HepG2 (cell line): ENCODE measurements around the gene WDR82. TPM values are rescaled to one million over a fixed set of nuclear protein-coding genes. Genes with fewer than 3 reads are reported as not detected.
A peak's percentile ranks its signal among the peaks of the same experiment; 100 is the strongest.

Experiments used
- ATF4 ChIP-seq, 2 experiments: fragments of 450-650 bp in 1 of 2; sonication (generic) in 1 of 2; formaldehyde crosslinking; IDR thresholded peaks; 2 replicates each; pipeline versions ENCODE4 v1.5.0 to v1.8.0; 2020 to 2022; ENCODE audit warnings: mild to moderate bottlenecking in 1 of 2, missing genetic modification reagents in 1 of 2
- BRCA1 ChIP-seq: sonication (generic); formaldehyde crosslinking; IDR thresholded peaks from 2 replicates; pipeline ENCODE4 v1.4.0; 2020; ENCODE audit warnings: missing genetic modification reagents
- ELF3 ChIP-seq: IDR thresholded peaks from 2 replicates; pipeline ENCODE4 v1.6.1; 2016; ENCODE audit warnings: missing genetic modification reagents, missing compliant biosample characterization
- GATA4 ChIP-seq: sonication (generic); IDR thresholded peaks from 2 replicates; pipeline ENCODE4 v1.6.1; 2016; ENCODE audit warnings: antibody characterized with exemption, low read depth, borderline replicate concordance
- GPBP1L1 ChIP-seq: sonication (generic); formaldehyde crosslinking; IDR thresholded peaks from 2 replicates; pipeline ENCODE4 v1.5.0; 2020; ENCODE audit warnings: mild to moderate bottlenecking, missing genetic modification reagents
- HNRNPUL1 ChIP-seq: fragments of 200-400 bp; formaldehyde crosslinking; IDR thresholded peaks from 2 replicates; pipeline ENCODE4 v1.6.1; 2017; ENCODE audit warnings: low read depth, mild to moderate bottlenecking, low read length, moderate library complexity
- ISX ChIP-seq: sonication (generic); formaldehyde crosslinking; conservative IDR thresholded peaks from 2 replicates; pipeline ENCODE4 v1.5.0; 2020; ENCODE audit warnings: missing genetic modification reagents
- JUN ChIP-seq: sonication (generic); formaldehyde crosslinking; IDR thresholded peaks from 2 replicates; pipeline ENCODE4 v1.4.0; 2020; ENCODE audit warnings: mild to moderate bottlenecking, missing genetic modification reagents
- MATR3 ChIP-seq: sonication (generic); formaldehyde crosslinking; IDR thresholded peaks from 2 replicates; pipeline ENCODE4 v1.4.0; 2020; ENCODE audit warnings: missing genetic modification reagents
- MYC ChIP-seq: sonication (generic); formaldehyde crosslinking; IDR thresholded peaks from 2 replicates; pipeline ENCODE4 v1.9.0; 2021; ENCODE audit warnings: missing genetic modification reagents, borderline replicate concordance
- RCOR2 ChIP-seq: IDR thresholded peaks from 2 replicates; pipeline ENCODE4 v1.6.1; 2016; ENCODE audit warnings: missing biosample characterization, missing genetic modification reagents
- THAP7 ChIP-seq: sonication (generic); formaldehyde crosslinking; IDR thresholded peaks from 2 replicates; pipeline ENCODE4 v1.8.1; 2023; ENCODE audit warnings: mild to moderate bottlenecking, missing genetic modification reagents
- THYN1 ChIP-seq: sonication (generic); formaldehyde crosslinking; IDR thresholded peaks from 2 replicates; pipeline ENCODE4 v1.8.1; 2023; ENCODE audit warnings: low read depth, mild to moderate bottlenecking, moderate library complexity, missing genetic modification reagents, borderline replicate concordance
- ZBTB33 ChIP-seq: sonication (generic); formaldehyde crosslinking; IDR thresholded peaks from 2 replicates; pipeline ENCODE4 v1.4.0; 2020; ENCODE audit warnings: missing genetic modification reagents
- ZBTB42 ChIP-seq: sonication (generic); formaldehyde crosslinking; IDR thresholded peaks from 2 replicates; pipeline ENCODE4 v1.5.0; 2020; ENCODE audit warnings: mild to moderate bottlenecking, missing genetic modification reagents
- ZFP37 ChIP-seq: sonication (generic); formaldehyde crosslinking; IDR thresholded peaks from 2 replicates; pipeline ENCODE4 v1.4.0; 2020; ENCODE audit warnings: missing genetic modification reagents, borderline replicate concordance
- ZFP41 ChIP-seq: sonication (generic); formaldehyde crosslinking; IDR thresholded peaks from 2 replicates; pipeline ENCODE4 v1.4.0; 2020; ENCODE audit warnings: mild to moderate bottlenecking, missing genetic modification reagents, borderline replicate concordance
- ZFX ChIP-seq: sonication (generic); formaldehyde crosslinking; IDR thresholded peaks from 2 replicates; pipeline ENCODE4 v1.4.0; 2020; ENCODE audit warnings: mild to moderate bottlenecking, low read depth, missing genetic modification reagents, moderate library complexity
- ZNF17 ChIP-seq: sonication (generic); formaldehyde crosslinking; IDR thresholded peaks from 2 replicates; pipeline ENCODE4 v1.5.0; 2020; ENCODE audit warnings: mild to moderate bottlenecking, missing genetic modification reagents
- ZNF605 ChIP-seq: sonication (generic); formaldehyde crosslinking; IDR thresholded peaks from 2 replicates; pipeline ENCODE4 v1.8.0; 2022; ENCODE audit warnings: mild to moderate bottlenecking, missing genetic modification reagents
- ZNF772 ChIP-seq: sonication (generic); formaldehyde crosslinking; IDR thresholded peaks from 2 replicates; pipeline ENCODE4 v1.5.0; 2020; ENCODE audit warnings: mild to moderate bottlenecking, missing genetic modification reagents
- ZNF784 ChIP-seq: sonication (generic); formaldehyde crosslinking; IDR thresholded peaks from 2 replicates; pipeline ENCODE4 v1.5.1; 2020; ENCODE audit warnings: missing genetic modification reagents, mild to moderate bottlenecking, borderline replicate concordance
- ZNF788 ChIP-seq: sonication (generic); formaldehyde crosslinking; IDR thresholded peaks from 2 replicates; pipeline ENCODE4 v1.5.0; 2020; ENCODE audit warnings: mild to moderate bottlenecking, missing genetic modification reagents, borderline replicate concordance
- polyA plus RNA-seq, 8 experiments: library from polyadenylated mRNA; depleted of rRNA in 3 of 8; stranded (reverse) in 7 of 8; unstranded in 1 of 8; fragments of >200 nt; fragmentation: Illumina TruSeq in 4 of 8; extraction: Trizol in 4 of 8; gene quantifications; 2 replicates each; pipeline versions ENCODE4 v1.2.1 to v1.2.3, GENCODE V29; 2011 to 2016; ENCODE audit warnings: low read depth in 4 of 8, missing spikeins in 1 of 8, mixed read lengths in 1 of 8; ENCODE audit not compliant: insufficient read depth in 1 of 8
- total RNA-seq, 5 experiments: library from RNA; depleted of rRNA; stranded (reverse); fragments of >200 nt; fragmentation: Illumina TruSeq; extraction: Trizol; gene quantifications; 2 replicates each; pipeline ENCODE4 v1.2.3, GENCODE V29; 2016; ENCODE audit warnings: low read depth in 1 of 5

The WDR82 gene
- total and polyA plus RNA-seq, 2 of the 13 experiments (the other 11 are each of a cell fraction or from before 2014, with no cell fraction given): 39.1 to 59.5 TPM

- TF ChIP-seq ZNF605 (CRISPR knock-in tag): peak; percentile 47; the same call in 1 of the 2 replicates
- TF ChIP-seq GPBP1L1 (CRISPR knock-in tag): no peak
- TF ChIP-seq ELF3 (CRISPR knock-in tag): 0 out of 2 replicates have a peak, but pooled peaks have one; percentile 4
- 0 out of 2 replicates have a peak, but pooled peaks have one; percentile 53 for TF ChIP-seq JUN (CRISPR knock-in tag)
- TF ChIP-seq ZNF788 (CRISPR knock-in tag): peak; percentile 51; the same call in 1 of the 2 replicates
- no peak for TF ChIP-seq ZBTB42
- peak; percentile 77; the same call in 1 of the 2 replicates for TF ChIP-seq ISX
- TF ChIP-seq THYN1 (CRISPR knock-in tag): no peak
- TF ChIP-seq ZNF784 (CRISPR knock-in tag): no peak
- peak; percentile 46; the same call in 1 of the 2 replicates for TF ChIP-seq GATA4
- peak; percentile 69; the same call in 1 of the 2 replicates for TF ChIP-seq THAP7 (CRISPR knock-in tag)
- 0 out of 2 replicates have a peak, but pooled peaks have one; percentile 14 for TF ChIP-seq RCOR2
- no peak for TF ChIP-seq ZNF17
- peak; percentile 77 for TF ChIP-seq MYC (CRISPR knock-in tag)
- TF ChIP-seq ZFX: peak; percentile 67
- TF ChIP-seq ZNF772 (CRISPR knock-in tag): peak; percentile 75
- no peak for TF ChIP-seq HNRNPUL1
- TF ChIP-seq ZBTB33 (CRISPR knock-in tag): peak; percentile 37; the same call in 1 of the 2 replicates
- TF ChIP-seq ZFP37: 0 out of 2 replicates have a peak, but pooled peaks have one; percentile 54
- no peak for TF ChIP-seq MATR3 (CRISPR knock-in tag)
- TF ChIP-seq BRCA1 (CRISPR knock-in tag): peak; percentile 78; the same call in 1 of the 2 replicates
- no peak for TF ChIP-seq ZFP41 (CRISPR knock-in tag)
- TF ChIP-seq ATF4 (CRISPR knock-in tag; IDR thresholded peaks at IDR 0.05): peak in 1 of 2 experiments; percentile 70; a peak in 1 of 4 replicates
Observed at GRCh38 chr3:52278510-52279069, at the start of gene WDR82 (continued).
